ENCODE results near the gene EFCAB10.
"Not testable (repeated sequence)": the region's sequence is repeated elsewhere in the genome, so short reads cannot be mapped to it uniquely, and the experiment has no call there.

EFCAB10 gene

GRCh38 chr7:105530546-105530945 lies 50.7 kb downstream of the EFCAB10 start:
- ATAC-seq: no peak
- DNase-seq: no peak

DNA sequence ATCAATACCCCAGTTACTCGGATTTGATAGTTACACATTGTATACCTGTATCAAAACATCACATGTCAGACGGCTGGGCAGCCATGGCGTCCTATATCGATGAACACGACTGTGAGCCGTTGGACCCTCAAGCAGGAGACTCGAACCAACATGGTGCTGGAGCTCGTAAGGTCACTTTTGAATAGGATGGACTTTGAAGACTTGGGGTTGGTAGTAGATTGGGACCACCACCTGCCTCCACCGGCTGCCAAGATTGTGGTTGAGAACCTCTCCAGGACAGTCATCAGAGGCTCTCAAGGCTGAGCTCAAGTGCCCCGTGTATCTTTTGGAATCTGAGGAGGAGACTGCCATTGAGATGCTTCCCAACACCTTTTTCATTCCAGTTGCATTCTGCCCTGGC lies 51.2 kb downstream of the EFCAB10 start:
- ATAC-seq (no peak), DNase-seq (no peak)

DNA sequence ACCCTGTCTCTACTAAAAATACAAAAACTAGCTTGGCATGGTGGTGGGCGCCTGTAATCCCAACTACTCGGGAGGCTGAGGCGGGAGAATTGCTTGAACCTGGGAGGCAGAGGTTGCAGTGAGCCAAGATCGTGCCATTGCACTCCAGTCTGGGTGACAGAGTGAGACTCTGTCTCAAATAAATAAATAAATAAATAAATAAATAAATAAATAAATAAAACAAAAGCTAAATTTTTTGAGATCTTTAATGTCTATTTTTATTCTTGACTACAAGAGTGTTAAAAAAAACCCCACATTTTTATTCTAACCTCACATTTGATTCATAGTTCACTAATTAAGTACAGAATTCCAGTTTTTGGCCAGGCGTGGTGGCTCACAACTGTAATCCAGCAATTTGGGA lies 53.6 kb downstream of the EFCAB10 start:
- ATAC-seq, DNase-seq: not testable (repeated sequence)

- DNase-seq (no peak), ATAC-seq (no peak)
Observed at GRCh38 chr7:105524840-105525239, 56.5 kb downstream of the EFCAB10 start.

DNA sequence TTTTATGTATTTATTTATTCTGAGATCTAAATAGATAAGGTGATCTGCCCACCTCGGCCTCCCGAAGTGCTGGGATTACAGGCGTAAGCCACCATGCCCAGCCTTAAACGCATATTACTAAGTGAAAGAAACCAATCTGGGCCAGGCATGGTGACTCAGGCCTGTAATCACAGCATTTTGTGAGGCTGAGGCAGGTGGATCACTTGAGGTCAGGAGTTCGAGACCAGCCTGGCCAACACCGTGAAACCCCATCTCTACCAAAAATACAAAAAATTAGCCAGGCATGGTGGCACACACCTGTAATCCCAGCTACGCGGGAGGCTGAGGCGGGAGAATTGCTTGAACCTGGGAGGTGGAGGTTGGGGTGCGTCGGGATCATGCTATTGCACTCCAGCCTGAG lies 56.9 kb downstream of the EFCAB10 start:
- not testable (repeated sequence) for ATAC-seq, DNase-seq

GRCh38 chr7:105521717-105522463 lies 59.4 kb downstream of the EFCAB10 start, which contains the start of gene PUS7:
TSS of gene PUS7 (minus strand) at chr7:105522271. CDS start at chr7:105508512, 13,759 bp downstream.
- DNase-seq (peak; percentile 89), ATAC-seq (peak; percentile 95)

DNA sequence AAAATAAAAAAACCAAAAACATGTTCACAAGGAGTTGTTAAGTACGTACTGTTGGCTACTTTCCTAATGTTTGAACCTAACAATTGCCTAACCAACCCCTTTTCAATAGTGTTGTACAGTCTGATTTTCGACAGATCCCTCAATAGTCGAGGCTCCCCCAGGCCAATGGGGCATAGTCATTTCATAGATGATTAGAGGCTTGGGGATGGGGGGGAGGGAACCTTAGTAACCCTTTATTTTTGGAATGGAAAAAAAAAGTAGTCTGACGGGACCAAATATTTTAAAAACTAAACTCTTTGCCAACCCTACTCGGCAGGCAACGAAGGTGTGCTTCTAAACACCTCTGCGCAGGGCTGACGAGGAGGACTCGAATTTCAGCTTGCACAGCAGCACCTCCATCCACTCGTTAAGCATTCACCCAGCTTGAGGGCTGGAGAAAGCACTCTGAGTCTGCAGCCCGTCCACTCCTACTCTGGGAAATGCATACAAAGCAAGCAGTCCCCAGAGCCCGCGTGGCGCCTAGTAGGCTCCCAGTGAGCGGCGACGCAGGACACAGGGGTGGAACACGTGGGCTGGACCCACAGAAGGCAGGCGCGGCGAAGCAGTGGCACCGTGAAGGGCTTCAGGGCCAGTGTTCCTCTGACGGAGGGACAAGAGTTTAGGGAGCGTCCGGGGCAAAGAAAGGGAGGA lies 60.1 kb downstream of the EFCAB10 start:
- DNase-seq (peak; percentile 57), ATAC-seq (peak; percentile 41)

- ATAC-seq, DNase-seq: not testable (repeated sequence)
Observed at GRCh38 chr7:105520620-105521019, 60.7 kb downstream of the EFCAB10 start.

GRCh38 chr7:105519353-105519752 lies 61.9 kb downstream of the EFCAB10 start:
- DNase-seq (no peak), ATAC-seq (no peak)

GRCh38 chr7:105515610-105516009 lies 65.7 kb downstream of the EFCAB10 start:
- not testable (repeated sequence) for ATAC-seq, DNase-seq

Measured in stimulated activated naive CD8-positive, alpha-beta T cell treated with anti-CD3 and anti-CD28 coated beads, Interleukin-15, Interleukin-2, amounts not matched to agents 100 U/mL and 50 U/mL, for 24 hours (primary cell).